Epithelial cell of esophagus (primary cell): ENCODE measurements around the gene DMP1.
"Not testable (repeated sequence)": the region's sequence is repeated elsewhere in the genome, so short reads cannot be mapped to it uniquely, and the experiment has no call there.

ENCODE experiments used
- DNase-seq: peaks from one replicate; pipeline ENCODE4 v3.0.0; 2010; ENCODE audit warnings: low read depth
- H3K4me3 ChIP-seq: 2 replicates; pipeline ENCODE4 v1.5.1; 2011; ENCODE audit warnings: mild to moderate bottlenecking, low read length, control low read depth
- CTCF ChIP-seq: IDR thresholded peaks from 2 replicates; pipeline ENCODE4 v1.5.1; 2011; ENCODE audit warnings: low read depth, mild to moderate bottlenecking, low read length, control low read depth, inconsistent platforms; ENCODE audit not compliant: insufficient read depth; ENCODE audit errors: missing control alignments

Gene DMP1

GRCh38 chr4:87679449-87680169 is 29.5 kb downstream of the DMP1 start:
- peak; percentile 36 for DNase-seq
- TF ChIP-seq CTCF = peak; percentile 79
- H3K4me3 ChIP-seq = no peak overlapping the region

- DNase-seq = no peak
- H3K4me3 ChIP-seq = no peak overlapping the region
Observed at GRCh38 chr4:87680271-87680670, 30.2 kb downstream of the DMP1 start.

GRCh38 chr4:87688316-87688715 is 38.2 kb downstream of the DMP1 start:
- no peak for DNase-seq
- no peak for TF ChIP-seq CTCF
- no peak overlapping the region for H3K4me3 ChIP-seq

More at GRCh38 chr4:87680271-87680670, 30.2 kb downstream of the DMP1 start:
- no peak for TF ChIP-seq CTCF

- not testable (repeated sequence) for H3K4me3 ChIP-seq, DNase-seq
Observed at GRCh38 chr4:87690947-87691346, 40.9 kb downstream of the DMP1 start.

- DNase-seq, H3K4me3 ChIP-seq: not testable (repeated sequence)
Observed at GRCh38 chr4:87692060-87692459, 42.0 kb downstream of the DMP1 start.

GRCh38 chr4:87697272-87697671 is 47.2 kb downstream of the DMP1 start:
- H3K4me3 ChIP-seq = no peak overlapping the region
- no peak for TF ChIP-seq CTCF
- no peak for DNase-seq

- DNase-seq = no peak
- H3K4me3 ChIP-seq = no peak overlapping the region
- no peak for TF ChIP-seq CTCF
Observed at GRCh38 chr4:87697945-87698344, 47.9 kb downstream of the DMP1 start.

- no peak for TF ChIP-seq CTCF
- DNase-seq = no peak
- H3K4me3 ChIP-seq = no peak overlapping the region
Observed at GRCh38 chr4:87698394-87698793, 48.3 kb downstream of the DMP1 start.
